K562 (cell line): ENCODE data around the gene GRID2IP. TPM values are rescaled to one million over a fixed set of nuclear protein-coding genes. Genes with fewer than 3 reads are reported as not detected.

Experiments
- ARID3A ChIP-seq: IDR thresholded peaks from 2 replicates; pipeline ENCODE4 v1.6.1; 2012; ENCODE audit warnings: low read depth, low read length, improper control_type of control experiment, borderline replicate concordance
- ATF1 ChIP-seq, 2 experiments: fragments of 450-650 bp in 1 of 2; IDR thresholded peaks; 2 replicates each; pipeline ENCODE4 v1.6.1; 2016; ENCODE audit warnings: missing compliant biosample characterization in 1 of 2, missing genetic modification characterization in 1 of 2
- ATF2 ChIP-seq: sonication (generic); formaldehyde crosslinking; IDR thresholded peaks from 2 replicates; pipeline ENCODE4 v1.8.1; 2022; ENCODE audit warnings: missing genetic modification reagents
- CHD2 ChIP-seq: IDR thresholded peaks from 2 replicates; pipeline ENCODE4 v1.6.1; 2011; ENCODE audit warnings: low read depth, low read length
- CREBBP ChIP-seq: IDR thresholded peaks from one replicate; pipeline ENCODE4 v1.6.1; 2012; ENCODE audit warnings: low read depth, mild to moderate bottlenecking, control low read depth, inconsistent platforms, low read length
- DNMT1 ChIP-seq: fragments of 450-650 bp; IDR thresholded peaks from 2 replicates; pipeline ENCODE4 v1.6.1; 2016; ENCODE audit warnings: antibody characterized with exemption, mild to moderate bottlenecking
- E2F3 ChIP-seq: fragments of 250-450 bp; sonication (Bioruptor Pico); IDR thresholded peaks from 2 replicates; pipeline ENCODE4 v1.4.0; 2020; ENCODE audit warnings: mild to moderate bottlenecking
- EP400 ChIP-seq: fragments of 450-650 bp; IDR thresholded peaks from 2 replicates; pipeline ENCODE4 v1.6.1; 2017; ENCODE audit warnings: antibody characterized with exemption, mild to moderate bottlenecking, moderate library complexity
- FOXK1 ChIP-seq: sonication (generic); formaldehyde crosslinking; IDR thresholded peaks from 2 replicates; pipeline ENCODE4 v1.8.0; 2022; ENCODE audit warnings: missing genetic modification reagents, mild to moderate bottlenecking, borderline replicate concordance
- HES1 ChIP-seq: fragments of 450-650 bp; IDR thresholded peaks from 2 replicates; pipeline ENCODE4 v1.6.1; 2016; ENCODE audit warnings: low read depth, mild to moderate bottlenecking, moderate library complexity
- KLF16 ChIP-seq: IDR thresholded peaks from 2 replicates; pipeline ENCODE4 v1.6.1; 2016; ENCODE audit warnings: antibody characterized with exemption
- MAFG ChIP-seq: fragments of 450-650 bp; conservative IDR thresholded peaks from 2 replicates; pipeline ENCODE4 v1.6.1; 2016; ENCODE audit warnings: missing genetic modification characterization, missing compliant biosample characterization
- MCM7 ChIP-seq, 2 experiments: fragments of 450-650 bp; IDR thresholded peaks; 2 replicates each; pipeline ENCODE4 v1.6.1; 2016 to 2018
- NCOA2 ChIP-seq, 2 experiments: fragments of 450-650 bp; IDR thresholded peaks; 2 replicates each; pipeline ENCODE4 v1.6.1; 2018; ENCODE audit warnings: mild to moderate bottlenecking in 2 of 2, moderate library complexity in 1 of 2; ENCODE audit not compliant: partially characterized antibody in 2 of 2
- NR4A1 ChIP-seq, 2 experiments: fragments of 250-450 bp in 1 of 2; fragments of 450-650 bp in 1 of 2; sonication (Bioruptor Pico) in 1 of 2; IDR thresholded peaks; 2 replicates each; pipeline versions ENCODE4 v1.4.0 to v1.6.1; 2016 to 2020; ENCODE audit warnings: mild to moderate bottlenecking in 2 of 2, missing compliant biosample characterization in 1 of 2, missing genetic modification characterization in 1 of 2, moderate library complexity in 1 of 2
- PCBP2 ChIP-seq: fragments of 200-400 bp; formaldehyde crosslinking; IDR thresholded peaks from 2 replicates; pipeline ENCODE4 v1.6.1; 2018; ENCODE audit warnings: low read length, low read depth, mild to moderate bottlenecking, moderate library complexity; ENCODE audit not compliant: poor library complexity, severe bottlenecking
- RBM17 ChIP-seq: fragments of 200-400 bp; formaldehyde crosslinking; IDR thresholded peaks from 2 replicates; pipeline ENCODE4 v1.6.1; 2017; ENCODE audit warnings: low read depth, mild to moderate bottlenecking, low read length, borderline replicate concordance
- RFX1 ChIP-seq: fragments of 450-650 bp; IDR thresholded peaks from 2 replicates; pipeline ENCODE4 v1.6.1; 2016; ENCODE audit warnings: mild to moderate bottlenecking, moderate library complexity
- SLC30A9 ChIP-seq: fragments of 250-450 bp; sonication (Bioruptor Pico); IDR thresholded peaks from 2 replicates; pipeline ENCODE4 v1.8.0; 2022; ENCODE audit warnings: mild to moderate bottlenecking, moderate library complexity
- TCF3 ChIP-seq: sonication (generic); formaldehyde crosslinking; IDR thresholded peaks from 2 replicates; pipeline ENCODE4 v1.4.0; 2020; ENCODE audit warnings: mild to moderate bottlenecking, missing genetic modification reagents
- TCF7L2 ChIP-seq: fragments of 150-350 bp; IDR thresholded peaks from 2 replicates; pipeline ENCODE4 v1.6.1; 2016; ENCODE audit warnings: low read depth, mild to moderate bottlenecking, low read length, moderate library complexity
- ZNF12 ChIP-seq: sonication (generic); formaldehyde crosslinking; IDR thresholded peaks from 2 replicates; pipeline ENCODE4 v1.4.0; 2020; ENCODE audit warnings: mild to moderate bottlenecking, missing genetic modification reagents
- ZNF124 ChIP-seq: sonication (generic); formaldehyde crosslinking; IDR thresholded peaks from 2 replicates; pipeline ENCODE4 v1.8.1; 2022; ENCODE audit warnings: missing genetic modification reagents
- ZNF239 ChIP-seq: fragments of 250-450 bp; sonication (Bioruptor Pico); IDR thresholded peaks from 2 replicates; pipeline ENCODE4 v1.4.0; 2020; ENCODE audit warnings: mild to moderate bottlenecking
- ZNF282 ChIP-seq: sonication (generic); formaldehyde crosslinking; IDR thresholded peaks from 2 replicates; pipeline ENCODE4 v1.8.1; 2023; ENCODE audit warnings: missing genetic modification reagents
- ZNF408 ChIP-seq: fragments of 250-450 bp; sonication (Bioruptor Pico); IDR thresholded peaks from 2 replicates; pipeline ENCODE4 v1.4.0; 2020; ENCODE audit warnings: low read depth, mild to moderate bottlenecking, moderate library complexity
- ZNF436 ChIP-seq: fragments of 250-450, 450-650 bp; sonication (Bioruptor Pico); formaldehyde crosslinking; IDR thresholded peaks from 2 replicates; pipeline ENCODE4 v1.7.0; 2020; ENCODE audit warnings: mild to moderate bottlenecking
- ZNF75A ChIP-seq: fragments of 450-650 bp; formaldehyde crosslinking; IDR thresholded peaks from 2 replicates; pipeline ENCODE4 v1.4.0; 2020; ENCODE audit warnings: mild to moderate bottlenecking
- ZNF766 ChIP-seq: fragments of 200-800 bp; sonication (Bioruptor generic); conservative IDR thresholded peaks from 2 replicates; pipeline ENCODE4 v1.6.1; 2016; ENCODE audit warnings: missing genetic modification characterization, missing compliant biosample characterization
- polyA plus RNA-seq, 8 experiments: library from polyadenylated mRNA; depleted of rRNA in 4 of 8; stranded (reverse) in 5 of 8; unstranded in 3 of 8; fragments of >200 nt; fragmentation: Nextera tagmentation in 2 of 8; fragmentation: Illumina TruSeq in 1 of 8; extraction: Ambion mirVana in 2 of 8; extraction: Trizol in 1 of 8; gene quantifications; 2 replicates each; pipeline versions ENCODE4 v1.2.1 to v1.2.3, GENCODE V29; 2011 to 2014; ENCODE audit warnings: inconsistent platforms in 1 of 8, missing spikeins in 1 of 8
- total RNA-seq, 7 experiments: library from RNA; depleted of rRNA in 6 of 7; stranded (reverse); fragments of >200 nt in 6 of 7; fragmentation: Illumina TruSeq in 2 of 7; extraction: Trizol in 2 of 7; gene quantifications; 2 replicates each; pipeline versions ENCODE4 v1.2.1 to v1.2.3, GENCODE V29; 2011 to 2021; ENCODE audit warnings: low replicate concordance in 1 of 7

Gene GRID2IP
- total and polyA plus RNA-seq, 9 of the 15 experiments (the other 6 are each of a cell fraction or from before 2014, with no cell fraction given): not detected

GRCh38 chr7:6451224-6451705, 100.0 kb downstream of the GRID2IP start (continued):
- TF ChIP-seq ZNF12 (CRISPR knock-in tag) (no peak), ARID3A (0 out of 2 replicates have a peak, but pooled peaks have one; percentile 34), NCOA2 (IDR thresholded peaks at IDR 0.05; ENCODE audit: partially characterized antibody in 2 of 2) (peak in 1 of 2 experiments; percentile 53), MAFG (tag) (peak; percentile 64), TCF7L2 (no peak), CHD2 (no peak), HES1 (peak; percentile 82), E2F3 (CRISPR knock-in tag) (no peak), ZNF408 (CRISPR knock-in tag) (no peak), TCF3 (peak; percentile 99), ATF2 (CRISPR knock-in tag) (no peak), DNMT1 (0 out of 2 replicates have a peak, but pooled peaks have one; percentile 24), ZNF75A (CRISPR knock-in tag) (no peak), ZNF436 (CRISPR knock-in tag) (no peak), ZNF239 (CRISPR knock-in tag) (no peak), FOXK1 (CRISPR knock-in tag) (no peak), RBM17 (no peak), KLF16 (peak; percentile 98), CREBBP (no peak), ZNF766 (CRISPR knock-in tag) (peak; percentile 94), ZNF124 (CRISPR knock-in tag) (no peak), PCBP2 (no peak), MCM7 (IDR thresholded peaks at IDR 0.05) (0 out of 4 replicates have a peak, but pooled peaks of 1 of the 2 experiments have one; percentile 54), ZNF282 (no peak), EP400 (0 out of 2 replicates have a peak, but pooled peaks have one; percentile 40), ATF1 (CRISPR knock-in tag; IDR thresholded peaks at IDR 0.05) (no peak), ATF1 (tag; IDR thresholded peaks at IDR 0.05) (peak; percentile 45), RFX1 (no peak), SLC30A9 (no peak), NR4A1 (CRISPR knock-in tag; IDR thresholded peaks at IDR 0.05) (no peak), NR4A1 (tag; IDR thresholded peaks at IDR 0.05) (peak; percentile 86)
